T-helper 2 cell (primary cell): ENCODE results near the gene HBA2.
"Not testable (repeated sequence)": the region's sequence is repeated elsewhere in the genome, so short reads cannot be mapped to it uniquely, and the experiment has no call there.

Experiments used
- DNase-seq, 5 experiments: peaks; one replicate each; pipeline versions ENCODE4 v3.0.0 to v3.0.0-alpha.2; 2012 to 2022
- total RNA-seq, 2 donors: gene quantifications; one replicate each; lab custom pipeline; 2026; lab: John Stamatoyannopoulos, UW

HBA2 gene
- 0 to 0.07 reads per million in 2 donors for total RNA-seq

GRCh38 chr16:172374-172941 is at the start of gene HBA2:
Gene HBA2 (plus strand): TSS chr16:172876. CDS start chr16:172913, 37 bp downstream.
- DNase-seq, result not testable (repeated sequence)

GRCh38 chr16:123558-124350 is 48.9 kb upstream of the HBA2 start:
- DNase-seq, result peak in 1 of 5 experiments; percentile 24

GRCh38 chr16:125011-125410 is 47.7 kb upstream of the HBA2 start:
- no peak for DNase-seq

- DNase-seq, result peak in 1 of 5 experiments; percentile 17
These were observed 43.6 kb upstream of the HBA2 start for GRCh38 chr16:129075-129474.

- DNase-seq, result peak in 1 of 5 experiments; percentile 13
These were observed 42.0 kb upstream of the HBA2 start for GRCh38 chr16:130533-131173.

GRCh38 chr16:132120-132519 is 40.6 kb upstream of the HBA2 start:
- DNase-seq, result no peak

GRCh38 chr16:133716-134115 is 39.0 kb upstream of the HBA2 start:
- DNase-seq, result no peak

GRCh38 chr16:138049-138417 is 34.6 kb upstream of the HBA2 start:
- DNase-seq, result peak in 4 of 5 experiments; percentile 9 to 41 (median 14)

- no peak for DNase-seq
These were observed 32.4 kb upstream of the HBA2 start for GRCh38 chr16:140175-140857.

- DNase-seq, result no peak
These were observed 30.2 kb upstream of the HBA2 start for GRCh38 chr16:142405-142967.

- DNase-seq, result no peak
These were observed 29.6 kb upstream of the HBA2 start for GRCh38 chr16:143047-143446.

GRCh38 chr16:143456-143855 is 29.2 kb upstream of the HBA2 start:
- DNase-seq, result no peak

- no peak for DNase-seq
These were observed 27.9 kb upstream of the HBA2 start for GRCh38 chr16:144797-145252.

GRCh38 chr16:146646-147045 is 26.0 kb upstream of the HBA2 start:
- no peak for DNase-seq

- DNase-seq, result no peak
These were observed 23.5 kb upstream of the HBA2 start for GRCh38 chr16:149024-149660.

- no peak for DNase-seq
These were observed 20.2 kb upstream of the HBA2 start, which contains the start of gene HBZ for GRCh38 chr16:152141-153128. Gene HBZ (plus strand): TSS chr16:152644. CDS start chr16:152910, 266 bp downstream.

GRCh38 chr16:153129-153521 is 19.6 kb upstream of the HBA2 start:
- not testable (repeated sequence) for DNase-seq

- DNase-seq, result not testable (repeated sequence)
These were observed 19.0 kb upstream of the HBA2 start for GRCh38 chr16:153550-154216.

- DNase-seq, result no peak
These were observed 18.3 kb upstream of the HBA2 start for GRCh38 chr16:154217-155030.
